Fibroblast of lung (primary cell): ENCODE data around the gene TNK1. TPM values are rescaled to one million over a fixed set of nuclear protein-coding genes. Genes with fewer than 3 reads are reported as not detected.

Experiments used
- DNase-seq, 2 donors: peaks; one replicate each; pipeline versions ENCODE4 v3.0.0 to v3.0.0-alpha.2; 2010; ENCODE audit warnings: low read depth in 2 of 2
- H2AFZ ChIP-seq: 2 replicates; pipeline ENCODE4 v1.5.1; 2012; ENCODE audit warnings: low read length, control low read depth, inconsistent platforms
- H3K27ac ChIP-seq: 2 replicates; pipeline ENCODE4 v1.5.1; 2011; ENCODE audit warnings: low read length, control low read depth; ENCODE audit not compliant: insufficient read depth
- H3K27me3 ChIP-seq: 2 replicates; pipeline ENCODE4 v1.5.1; 2011; ENCODE audit warnings: mild to moderate bottlenecking, low read length; ENCODE audit not compliant: control insufficient read depth, insufficient read depth
- H3K36me3 ChIP-seq: 2 replicates; pipeline ENCODE4 v1.5.1; 2011; ENCODE audit warnings: low read length; ENCODE audit not compliant: control insufficient read depth, insufficient read depth
- H3K4me1 ChIP-seq: 2 replicates; pipeline ENCODE4 v1.5.1; 2011; ENCODE audit warnings: low read length; ENCODE audit not compliant: control insufficient read depth, insufficient read depth; ENCODE audit errors: extremely low read depth
- H3K4me2 ChIP-seq: 2 replicates; pipeline ENCODE4 v1.5.1; 2011; ENCODE audit warnings: low read length, control low read depth; ENCODE audit not compliant: insufficient read depth; ENCODE audit errors: extremely low read depth
- H3K4me3 ChIP-seq, 4 experiments: fragments of 200-600 bp in 1 of 4; sonication (generic) in 1 of 4; replicated peaks in 1 of 4; 2 replicates each; pipeline ENCODE4 v1.5.1; 2011 to 2016; ENCODE audit warnings: low read length in 4 of 4, low read depth in 3 of 4, mild to moderate bottlenecking in 3 of 4, control low read depth in 2 of 4, inconsistent platforms in 1 of 4, mixed read lengths in 1 of 4; ENCODE audit not compliant: insufficient read depth in 1 of 4; ENCODE audit errors: control extremely low read depth in 1 of 4
- H3K79me2 ChIP-seq: 2 replicates; pipeline ENCODE4 v1.5.1; 2012; ENCODE audit warnings: mild to moderate bottlenecking, low read length, inconsistent platforms; ENCODE audit not compliant: control insufficient read depth, insufficient read depth
- H3K9ac ChIP-seq: 2 replicates; pipeline ENCODE4 v1.5.1; 2011; ENCODE audit warnings: mild to moderate bottlenecking, low read length, control low read depth; ENCODE audit not compliant: insufficient read depth
- H3K9me3 ChIP-seq: 2 replicates; pipeline ENCODE4 v1.5.1; 2012; ENCODE audit warnings: low read depth, low read length; ENCODE audit not compliant: control insufficient read depth, insufficient read depth
- H4K20me1 ChIP-seq: 2 replicates; pipeline ENCODE4 v1.5.1; 2011; ENCODE audit warnings: low read length; ENCODE audit not compliant: control insufficient read depth, insufficient read depth; ENCODE audit errors: extremely low read depth
- EZH2 ChIP-seq: IDR thresholded peaks from 2 replicates; pipeline ENCODE4 v1.5.1; 2012; ENCODE audit warnings: low read length, control low read depth, mild to moderate bottlenecking; ENCODE audit errors: missing control alignments
- polyA plus RNA-seq, 2 donors: library from polyadenylated mRNA; depleted of rRNA in 1 of 2; stranded (reverse) in 1 of 2; unstranded in 1 of 2; fragments of >200 nt; gene quantifications; 2 replicates each; pipeline ENCODE4 v1.2.1, GENCODE V29; 2011 to 2012; ENCODE audit warnings: missing spikeins in 1 of 2
- total RNA-seq: library from RNA; depleted of rRNA; stranded (reverse); fragments of >200 nt; gene quantifications from 2 replicates; pipeline ENCODE4 v1.2.1, GENCODE V29; 2014
- TF ChIP-seq, protein P1 (sequence below), 2 donors: IDR thresholded peaks in 1 of 2; conservative IDR thresholded peaks in 1 of 2; 1 replicate in 1 of 2; 2 replicates in 1 of 2; pipeline ENCODE4 v1.5.1; 2011 to 2012; ENCODE audit warnings: low read length in 2 of 2, control low read depth in 1 of 2, inconsistent platforms in 1 of 2, low read depth in 1 of 2, mild to moderate bottlenecking in 1 of 2

TNK1 gene
- total and polyA plus RNA-seq, 2 donors (not counting 1 experiment from before 2014, with no cell fraction given): 0.15 to 0.66 TPM

DNA sequence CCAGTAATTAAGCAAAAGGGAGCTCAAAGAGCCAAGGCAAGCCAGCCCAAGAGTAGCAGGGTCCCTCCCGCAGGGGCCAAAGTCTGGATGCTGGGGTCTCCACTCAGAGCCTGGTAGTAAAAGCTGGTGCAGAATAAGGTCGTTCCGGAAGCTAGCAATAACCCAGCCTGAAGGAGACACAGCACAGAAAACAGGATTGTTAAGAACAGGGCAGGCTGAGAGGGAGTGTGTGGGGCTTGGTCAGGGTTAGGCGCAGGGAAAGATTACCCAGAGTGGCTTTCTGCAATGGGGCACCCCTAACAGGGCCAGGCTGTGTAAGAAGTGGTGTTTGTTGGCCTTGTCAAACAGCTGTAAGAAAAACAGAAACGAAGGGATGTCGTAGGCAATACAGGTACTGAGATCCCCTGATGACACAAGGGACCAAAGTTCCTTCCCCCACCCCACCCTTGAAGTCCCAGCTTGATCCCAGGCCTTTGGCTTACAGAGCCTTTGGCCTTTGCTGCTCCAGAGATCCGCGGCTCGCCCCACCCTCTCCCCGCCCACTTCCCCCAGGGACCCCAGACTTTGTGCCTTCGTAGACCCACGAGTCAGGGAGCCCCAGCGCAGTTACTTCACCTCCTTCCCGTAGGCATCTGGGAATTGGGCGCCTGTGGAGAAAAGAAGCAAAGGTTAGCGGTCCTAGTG lies 22.3 kb downstream of the TNK1 start:
- Histone ChIP-seq H3K4me1 (peaks cover 7% of the 10 kb centered on the region), H3K4me3 (peak overlapping the region; percentile 74 to 85 (median 80)), H3K36me3 (no peaks in the 10 kb centered on the region), H4K20me1 (no peaks in the 10 kb centered on the region), H3K4me2 (peak overlapping the region; percentile 99), H3K9me3 (no peaks in the 10 kb centered on the region), H3K9ac (peak overlapping the region; percentile 73), H3K27ac (peak overlapping the region; percentile 67), H3K79me2 (no peaks in the 10 kb centered on the region), H3K27me3 (no peaks in the 10 kb centered on the region), H2AFZ (peak overlapping the region; percentile 91)
- no peak for TF ChIP-seq EZH2
- TF ChIP-seq, protein P1, sequence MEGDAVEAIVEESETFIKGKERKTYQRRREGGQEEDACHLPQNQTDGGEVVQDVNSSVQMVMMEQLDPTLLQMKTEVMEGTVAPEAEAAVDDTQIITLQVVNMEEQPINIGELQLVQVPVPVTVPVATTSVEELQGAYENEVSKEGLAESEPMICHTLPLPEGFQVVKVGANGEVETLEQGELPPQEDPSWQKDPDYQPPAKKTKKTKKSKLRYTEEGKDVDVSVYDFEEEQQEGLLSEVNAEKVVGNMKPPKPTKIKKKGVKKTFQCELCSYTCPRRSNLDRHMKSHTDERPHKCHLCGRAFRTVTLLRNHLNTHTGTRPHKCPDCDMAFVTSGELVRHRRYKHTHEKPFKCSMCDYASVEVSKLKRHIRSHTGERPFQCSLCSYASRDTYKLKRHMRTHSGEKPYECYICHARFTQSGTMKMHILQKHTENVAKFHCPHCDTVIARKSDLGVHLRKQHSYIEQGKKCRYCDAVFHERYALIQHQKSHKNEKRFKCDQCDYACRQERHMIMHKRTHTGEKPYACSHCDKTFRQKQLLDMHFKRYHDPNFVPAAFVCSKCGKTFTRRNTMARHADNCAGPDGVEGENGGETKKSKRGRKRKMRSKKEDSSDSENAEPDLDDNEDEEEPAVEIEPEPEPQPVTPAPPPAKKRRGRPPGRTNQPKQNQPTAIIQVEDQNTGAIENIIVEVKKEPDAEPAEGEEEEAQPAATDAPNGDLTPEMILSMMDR (conservative IDR thresholded peaks at IDR 0.05 in 1 of 2, IDR thresholded peaks at IDR 0.05 in 1 of 2; ENCODE audit: low read depth in 1 of 2, low read length in 2 of 2): no peak
- DNase-seq: no peak

DNA sequence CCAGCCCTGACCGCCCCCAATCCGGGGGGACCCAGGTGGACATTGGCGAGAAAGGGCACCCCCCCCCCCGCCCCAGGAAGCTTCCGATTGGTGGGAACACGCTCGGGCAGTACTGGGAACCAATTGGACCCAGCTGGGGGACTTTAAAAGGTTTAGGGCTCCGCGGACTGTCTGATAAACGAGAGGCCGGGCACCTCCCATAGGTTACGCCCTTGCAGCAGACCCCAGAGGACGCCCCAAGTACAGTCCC lies 22.8 kb downstream of the TNK1 start:
- TF ChIP-seq, protein P1 (conservative IDR thresholded peaks at IDR 0.05 in 1 of 2, IDR thresholded peaks at IDR 0.05 in 1 of 2; ENCODE audit: low read depth in 1 of 2, low read length in 2 of 2): no peak

DNA sequence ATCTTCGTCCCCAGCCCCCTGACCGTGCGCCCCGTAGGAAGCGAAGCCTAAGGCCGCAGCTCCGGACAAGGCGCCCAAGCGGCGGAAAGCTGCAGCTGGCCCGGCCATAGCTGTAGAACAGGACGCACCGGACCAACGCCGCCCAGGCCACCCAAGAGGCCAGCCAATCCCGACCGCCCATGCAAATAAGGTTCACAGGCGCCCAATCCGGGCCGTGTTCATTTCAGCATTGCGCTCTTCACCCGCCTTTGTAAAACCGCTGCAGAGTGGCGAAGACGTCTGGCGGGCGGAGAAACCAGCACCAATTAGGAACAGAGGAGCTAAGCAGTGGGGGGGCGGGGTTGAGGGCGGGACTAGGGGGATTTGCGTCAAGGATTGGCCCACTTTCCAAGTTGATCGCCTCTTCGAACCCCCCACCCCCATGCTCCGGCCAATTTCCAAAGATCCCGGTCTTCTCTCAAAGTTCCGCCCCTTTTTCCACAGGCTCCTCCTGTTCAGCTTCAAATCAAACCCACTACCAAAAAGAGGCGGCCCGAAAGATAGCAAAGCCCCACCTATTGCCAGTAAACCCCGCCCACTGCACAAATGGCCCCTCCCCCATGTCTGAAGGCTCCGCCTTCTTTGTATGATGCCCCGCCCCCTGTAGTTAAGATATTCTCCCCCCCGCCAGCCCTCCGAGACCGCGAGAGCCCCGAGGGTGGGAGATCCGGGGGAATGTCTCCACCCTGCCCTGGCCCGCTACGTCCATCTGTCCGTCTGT lies 23.3 kb downstream of the TNK1 start, which contains the start of gene TMEM256:
Gene TMEM256 (minus strand): TSS at position 121 of the 760 bp plus-strand sequence. CDS start 13 bp downstream, at position 108.
- H3K4me2 ChIP-seq: peak within 1 kb of the TSS; percentile 99
- no peaks in the 10 kb centered on the region for H3K9me3 ChIP-seq
- peaks cover 3% of the 10 kb centered on the region for H3K36me3 ChIP-seq
- no peaks in the 10 kb centered on the region for H4K20me1 ChIP-seq
- peak within 1 kb of the TSS; percentile 91 for H2AFZ ChIP-seq
- peaks cover 7% of the 10 kb centered on the region for H3K4me1 ChIP-seq
- H3K27me3 ChIP-seq: no peaks in the 10 kb centered on the region
- DNase-seq: peak; percentile 99
- H3K9ac ChIP-seq: peak within 1 kb of the TSS; percentile 73
- peak within 1 kb of the TSS; percentile 67 for H3K27ac ChIP-seq
- H3K79me2 ChIP-seq: no peaks in the 10 kb centered on the region
- peak within 1 kb of the TSS; percentile 76 to 85 (median 82) for H3K4me3 ChIP-seq
- TF ChIP-seq, protein P1 (conservative IDR thresholded peaks at IDR 0.05 in 1 of 2, IDR thresholded peaks at IDR 0.05 in 1 of 2; ENCODE audit: low read depth in 1 of 2, low read length in 2 of 2): no peak
- TF ChIP-seq EZH2: no peak

More for the DNA sequence above, 22.8 kb downstream of the TNK1 start:
- peak overlapping the region; percentile 74 to 85 (median 80) for H3K4me3 ChIP-seq
- DNase-seq: no peak
- no peaks in the 10 kb centered on the region for H3K9me3 ChIP-seq
- H3K36me3 ChIP-seq: no peaks in the 10 kb centered on the region
- H4K20me1 ChIP-seq: no peaks in the 10 kb centered on the region
- no peaks in the 10 kb centered on the region for H3K79me2 ChIP-seq
- peak overlapping the region; percentile 73 for H3K9ac ChIP-seq
- peaks cover 7% of the 10 kb centered on the region for H3K4me1 ChIP-seq
- H3K27ac ChIP-seq: peak overlapping the region; percentile 67
- H2AFZ ChIP-seq: peak overlapping the region; percentile 91
- H3K27me3 ChIP-seq: no peaks in the 10 kb centered on the region
- peak overlapping the region; percentile 99 for H3K4me2 ChIP-seq
